GM12891 (cell line): ENCODE measurements around the gene CPEB1.

Source experiments
- DNase-seq: peaks from one replicate; pipeline ENCODE4 v3.0.0; 2011; ENCODE audit warnings: low spot score; ENCODE audit not compliant: insufficient read length
- FAIRE-seq: peaks from 2 replicates; lab custom pipeline; 2011; peaks lifted over from hg19 to GRCh38; lab: Jason Lieb, UNC
- PAX5 ChIP-seq: IDR thresholded peaks from 2 replicates; pipeline ENCODE4 v1.6.1; 2011; ENCODE audit warnings: low read length, moderate library complexity, mild to moderate bottlenecking; ENCODE audit not compliant: insufficient read depth, severe bottlenecking
- POLR2A ChIP-seq: IDR thresholded peaks from 2 replicates; pipeline ENCODE4 v1.6.1; 2011; ENCODE audit warnings: low read depth, low read length, control low read depth
- POLR2AphosphoS5 ChIP-seq: IDR thresholded peaks from 2 replicates; pipeline ENCODE4 v1.6.1; 2011; ENCODE audit warnings: low read depth, low read length, control low read depth
- POU2F2 ChIP-seq: IDR thresholded peaks from 2 replicates; pipeline ENCODE4 v1.6.1; 2011; ENCODE audit warnings: low read depth, mild to moderate bottlenecking, control low read depth, low read length, moderate library complexity
- SPI1 ChIP-seq: IDR thresholded peaks from 2 replicates; pipeline ENCODE4 v1.6.1; 2011; ENCODE audit warnings: low read depth, low read length, control low read depth
- TAF1 ChIP-seq: IDR thresholded peaks from 2 replicates; pipeline ENCODE4 v1.6.1; 2011; ENCODE audit warnings: low read depth, low read length, control low read depth

The CPEB1 gene

GRCh38 chr15:82569834-82570233 is 77.3 kb downstream of the CPEB1 start:
- FAIRE-seq (no peak), DNase-seq (no peak)
- TF ChIP-seq POLR2A (no peak), SPI1 (no peak), PAX5 (no peak), TAF1 (no peak)

- DNase-seq: no peak
- no peak for FAIRE-seq
- TF ChIP-seq POLR2A: no peak
- no peak for TF ChIP-seq TAF1
- TF ChIP-seq POLR2AphosphoS5: no peak
- no peak for TF ChIP-seq SPI1
These were observed 78.2 kb downstream of the CPEB1 start for GRCh38 chr15:82568986-82569385.

- DNase-seq (no peak), FAIRE-seq (no peak)
- TF ChIP-seq POLR2A (no peak), POLR2AphosphoS5 (no peak), POU2F2 (no peak), TAF1 (no peak), PAX5 (no peak), SPI1 (no peak)
These were observed 79.5 kb downstream of the CPEB1 start for GRCh38 chr15:82567661-82568060.

- TF ChIP-seq SPI1 (no peak), TAF1 (no peak), POU2F2 (no peak), POLR2A (no peak), PAX5 (no peak), POLR2AphosphoS5 (no peak)
- DNase-seq: no peak
- FAIRE-seq: no peak
These were observed 80.5 kb downstream of the CPEB1 start for GRCh38 chr15:82566690-82567089.

- DNase-seq (no peak), FAIRE-seq (no peak)
- TF ChIP-seq TAF1 (no peak), POU2F2 (no peak), SPI1 (no peak), PAX5 (no peak), POLR2AphosphoS5 (no peak), POLR2A (no peak)
These were observed 88.7 kb downstream of the CPEB1 start for GRCh38 chr15:82558502-82558901.

- no peak for TF ChIP-seq POLR2A
- no peak for TF ChIP-seq POLR2AphosphoS5
- TF ChIP-seq POU2F2: no peak
- no peak for TF ChIP-seq SPI1
- no peak for TF ChIP-seq TAF1
- no peak for TF ChIP-seq PAX5
- DNase-seq (no peak), FAIRE-seq (no peak)
These were observed 90.7 kb downstream of the CPEB1 start for GRCh38 chr15:82556315-82557035.

GRCh38 chr15:82554849-82555248 is 92.3 kb downstream of the CPEB1 start:
- TF ChIP-seq PAX5 (no peak), TAF1 (no peak), POU2F2 (no peak), POLR2AphosphoS5 (no peak), POLR2A (no peak), SPI1 (no peak)
- FAIRE-seq (no peak), DNase-seq (no peak)

GRCh38 chr15:82554351-82554750 is 92.8 kb downstream of the CPEB1 start:
- FAIRE-seq (no peak), DNase-seq (no peak)
- no peak for TF ChIP-seq PAX5
- TF ChIP-seq POLR2AphosphoS5: no peak
- no peak for TF ChIP-seq TAF1
- no peak for TF ChIP-seq SPI1
- TF ChIP-seq POU2F2: no peak
- no peak for TF ChIP-seq POLR2A

- no peak for DNase-seq
- no peak for TF ChIP-seq PAX5
- TF ChIP-seq SPI1: no peak
- TF ChIP-seq TAF1: no peak
- FAIRE-seq: no peak
These were observed 93.3 kb downstream of the CPEB1 start for GRCh38 chr15:82553846-82554245.

- no peak for TF ChIP-seq TAF1
- no peak for TF ChIP-seq POU2F2
- TF ChIP-seq PAX5: no peak
- FAIRE-seq: no peak
- DNase-seq: no peak
These were observed 94.3 kb downstream of the CPEB1 start for GRCh38 chr15:82552861-82553260.

GRCh38 chr15:82551646-82552247 is 95.4 kb downstream of the CPEB1 start:
- FAIRE-seq (no peak), DNase-seq (no peak)
- TF ChIP-seq POLR2AphosphoS5: no peak
- peak; percentile 74 for TF ChIP-seq SPI1
- no peak for TF ChIP-seq POU2F2
- TF ChIP-seq PAX5: no peak
- TF ChIP-seq TAF1: no peak
- TF ChIP-seq POLR2A: no peak
